Hair follicular keratinocyte (primary cell): ENCODE measurements around the gene SDE2. TPM values are rescaled to one million over a fixed set of nuclear protein-coding genes. Genes with fewer than 3 reads are reported as not detected.

Experiments
- total RNA-seq: library from RNA; depleted of rRNA; stranded (reverse); fragments of >200 nt; gene quantifications from 2 replicates; pipeline ENCODE4 v1.2.3, GENCODE V29; 2015

Gene SDE2
- total RNA-seq = 12.2 and 13.0 TPM in 2 replicates

DNA sequence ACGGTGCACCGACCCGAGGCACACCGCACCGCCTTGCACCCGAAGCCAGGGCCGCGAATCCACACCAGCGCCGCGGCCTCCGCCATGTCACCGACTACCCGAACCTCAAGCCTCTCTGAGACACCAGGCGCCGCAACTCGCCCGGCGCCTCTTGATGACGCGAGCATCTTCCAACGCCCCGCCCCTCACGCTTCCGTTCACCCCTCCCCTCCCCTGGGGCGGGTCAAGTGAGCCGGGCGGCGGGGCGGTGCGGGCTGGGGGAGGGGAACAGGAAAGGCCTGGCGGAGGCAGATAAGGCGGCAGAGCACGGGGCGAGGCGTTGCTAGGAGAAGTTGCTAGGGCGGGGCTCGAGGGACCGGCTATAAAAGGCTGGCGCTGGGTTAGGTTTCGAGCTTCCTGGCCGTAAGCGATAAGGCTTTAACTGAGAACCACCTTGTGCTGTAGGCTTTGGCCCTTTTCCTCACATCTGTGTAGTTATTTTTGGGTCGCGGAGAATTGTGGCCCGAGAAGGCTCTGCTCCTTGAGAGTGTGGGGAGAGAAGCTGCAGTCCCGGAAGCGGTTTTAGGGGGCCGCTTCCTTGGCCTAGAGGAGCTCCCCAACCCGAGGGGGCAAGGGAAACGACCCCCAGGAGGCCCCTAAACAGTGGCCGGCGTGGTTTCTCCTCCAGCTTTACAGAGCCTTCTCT, at the start of gene SDE2:
SDE2 (minus strand) TSS at position 117 of the 685 bp plus-strand sequence; CDS start at position 86, 31 bp downstream.

DNA sequence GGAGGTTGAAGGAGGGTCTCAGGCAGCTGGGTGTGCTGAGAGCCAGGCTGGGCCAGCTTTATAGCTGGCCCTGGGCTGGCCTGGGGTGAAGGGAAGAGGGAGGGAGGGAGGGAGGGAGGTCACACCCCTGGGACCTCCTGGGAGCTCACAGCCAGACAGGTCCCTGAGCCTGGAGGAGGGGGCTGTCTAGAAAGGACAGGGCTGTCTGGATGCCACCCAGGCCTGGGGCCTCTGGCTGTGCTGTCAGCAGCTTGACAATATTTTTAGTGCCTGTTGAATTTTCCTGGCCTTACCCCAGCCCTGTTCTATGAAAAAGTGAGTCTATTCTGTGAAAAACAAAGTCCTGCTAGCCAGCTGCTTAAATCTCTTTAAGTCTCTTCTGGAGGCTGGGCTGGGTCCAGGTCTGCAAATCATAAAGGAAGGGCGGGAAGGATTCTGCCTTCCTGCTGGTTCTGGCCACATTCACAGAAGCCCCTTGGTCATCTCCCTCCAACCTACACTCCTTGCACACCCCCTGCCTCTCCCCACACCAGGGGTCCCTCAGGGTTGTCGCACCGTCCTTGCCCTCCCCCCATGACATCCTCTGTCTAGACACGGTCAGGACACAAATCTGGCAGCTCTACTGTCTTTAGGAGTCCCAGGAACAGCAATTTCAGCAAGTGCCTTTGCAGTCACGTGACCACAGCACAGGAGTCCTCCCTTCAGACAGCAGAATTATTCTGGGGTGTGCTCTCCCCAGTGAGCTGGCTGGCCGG, 57.8 kb downstream of the SDE2 start, which contains the start of gene LEFTY2:
LEFTY2 (minus strand) TSS at position 34 of the 755 bp plus-strand sequence. CDS start 80 bp downstream, outside the sequence.

Other genes starting within 250 kb of the SDE2 start
- 184 and 218 TPM in 2 replicates for gene SRP9, start 221.5 kb downstream of the SDE2 start, total RNA-seq
- gene EPHX1, start 189.2 kb downstream of the SDE2 start, total RNA-seq = 4.6 and 5.2 TPM in 2 replicates
- gene TMEM63A, start 117.0 kb downstream of the SDE2 start, total RNA-seq = 7.6 and 11.7 TPM in 2 replicates
- not detected in 2 replicates for gene LEFTY1, start 110.2 kb downstream of the SDE2 start, total RNA-seq
- 78.9 and 89.9 TPM in 2 replicates for gene PYCR2, start 75.1 kb downstream of the SDE2 start, total RNA-seq
- gene LEFTY2, start 58.1 kb downstream of the SDE2 start, total RNA-seq = 0.08 TPM in 1 of 2 replicates, not detected in the other
- 319 and 359 TPM in 2 replicates for gene H3-3A, start 63.4 kb upstream of the SDE2 start, total RNA-seq
- 40.5 and 47.5 TPM in 2 replicates for gene ACBD3, start 187.4 kb upstream of the SDE2 start, total RNA-seq
- gene MIXL1, start 224.3 kb upstream of the SDE2 start, total RNA-seq = not detected in 2 replicates